H1 (cell line): ENCODE measurements around the gene PDK2. TPM values are rescaled to one million over a fixed set of nuclear protein-coding genes. Genes with fewer than 3 reads are reported as not detected.

Experiments used
- PHF8 ChIP-seq: fragments of 200-600 bp; sonication (generic); conservative IDR thresholded peaks from 2 replicates; pipeline ENCODE4 v1.7.1; 2012; ENCODE audit warnings: low read depth, mild to moderate bottlenecking, inconsistent platforms, low read length, moderate library complexity
- POLR2AphosphoS5 ChIP-seq: IDR thresholded peaks from 2 replicates; pipeline ENCODE4 v1.6.1; 2011; ENCODE audit warnings: low read depth, low read length
- polyA plus RNA-seq, 7 experiments: library from polyadenylated mRNA; depleted of rRNA in 3 of 7; stranded (reverse) in 5 of 7; unstranded in 2 of 7; fragments of >200 nt in 5 of 7; fragments of 200-250 nt in 2 of 7; gene quantifications; 1 replicate in 5 of 7; 2 replicates in 1 of 7; 4 replicates in 1 of 7; pipeline versions ENCODE4 v1.2.1 to v1.2.3, GENCODE V29; 2011 to 2013; ENCODE audit warnings: missing spikeins in 2 of 7, mixed read lengths in 2 of 7
- total RNA-seq: library from RNA; stranded (reverse); fragmentation: NEBNext Ultra II Directional; extraction: Animal tissue kit (Norgen Biotek cat#: 25700); gene quantifications from 2 replicates; pipeline ENCODE4 v1.2.1, GENCODE V29; 2021

Gene PDK2
- total and polyA plus RNA-seq, 2 of the 8 experiments (the other 6 are each of a cell fraction or from before 2014, with no cell fraction given), result 18.3 to 121 TPM

- TF ChIP-seq PHF8 (no peak), POLR2AphosphoS5 (no peak)
These were observed 51.9 kb downstream of the PDK2 start (continued) for GRCh38 chr17:50146927-50147665.
